Measurements from ENCODE around the gene CHCHD3. TPM values are rescaled to one million over a fixed set of nuclear protein-coding genes. Genes with fewer than 3 reads are reported as not detected.
A peak's percentile ranks its signal among the peaks of the same experiment; 100 is the strongest.

Gene CHCHD3
- total and polyA plus RNA-seq, 9 of the 15 experiments (the other 6 are each of a cell fraction or from before 2014, with no cell fraction given): 66.2 to 279 (median 204) TPM

GRCh38 chr7:133064082-133064820 is 17.6 kb downstream of the CHCHD3 start (continued):
- TF ChIP-seq, protein P1, sequence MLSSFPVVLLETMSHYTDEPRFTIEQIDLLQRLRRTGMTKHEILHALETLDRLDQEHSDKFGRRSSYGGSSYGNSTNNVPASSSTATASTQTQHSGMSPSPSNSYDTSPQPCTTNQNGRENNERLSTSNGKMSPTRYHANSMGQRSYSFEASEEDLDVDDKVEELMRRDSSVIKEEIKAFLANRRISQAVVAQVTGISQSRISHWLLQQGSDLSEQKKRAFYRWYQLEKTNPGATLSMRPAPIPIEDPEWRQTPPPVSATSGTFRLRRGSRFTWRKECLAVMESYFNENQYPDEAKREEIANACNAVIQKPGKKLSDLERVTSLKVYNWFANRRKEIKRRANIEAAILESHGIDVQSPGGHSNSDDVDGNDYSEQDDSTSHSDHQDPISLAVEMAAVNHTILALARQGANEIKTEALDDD (IDR thresholded peaks at IDR 0.05): peak; percentile 34; the same call in 1 of the 2 replicates
- no peak for TF ChIP-seq ETV5 (CRISPR knock-in tag; IDR thresholded peaks at IDR 0.05; ENCODE audit: low read depth)
- TF ChIP-seq NELFE (IDR thresholded peaks at IDR 0.05; ENCODE audit: insufficient read depth, insufficient read length): no peak
- TF ChIP-seq EP300 (IDR thresholded peaks at IDR 0.05; ENCODE audit: low read length): no peak
- TF ChIP-seq SAP30 (IDR thresholded peaks at IDR 0.05; ENCODE audit: borderline replicate concordance, insufficient read depth, low read depth, low read length, poor library complexity, severe bottlenecking): no peak
- no peak for TF ChIP-seq CEBPZ (IDR thresholded peaks at IDR 0.05; ENCODE audit: borderline replicate concordance, low read depth, low read length)
- TF ChIP-seq, protein P2, sequence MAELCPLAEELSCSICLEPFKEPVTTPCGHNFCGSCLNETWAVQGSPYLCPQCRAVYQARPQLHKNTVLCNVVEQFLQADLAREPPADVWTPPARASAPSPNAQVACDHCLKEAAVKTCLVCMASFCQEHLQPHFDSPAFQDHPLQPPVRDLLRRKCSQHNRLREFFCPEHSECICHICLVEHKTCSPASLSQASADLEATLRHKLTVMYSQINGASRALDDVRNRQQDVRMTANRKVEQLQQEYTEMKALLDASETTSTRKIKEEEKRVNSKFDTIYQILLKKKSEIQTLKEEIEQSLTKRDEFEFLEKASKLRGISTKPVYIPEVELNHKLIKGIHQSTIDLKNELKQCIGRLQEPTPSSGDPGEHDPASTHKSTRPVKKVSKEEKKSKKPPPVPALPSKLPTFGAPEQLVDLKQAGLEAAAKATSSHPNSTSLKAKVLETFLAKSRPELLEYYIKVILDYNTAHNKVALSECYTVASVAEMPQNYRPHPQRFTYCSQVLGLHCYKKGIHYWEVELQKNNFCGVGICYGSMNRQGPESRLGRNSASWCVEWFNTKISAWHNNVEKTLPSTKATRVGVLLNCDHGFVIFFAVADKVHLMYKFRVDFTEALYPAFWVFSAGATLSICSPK (IDR thresholded peaks at IDR 0.05; ENCODE audit: borderline replicate concordance): no peak
- no peak for TF ChIP-seq TAF9B (IDR thresholded peaks at IDR 0.05; ENCODE audit: partially characterized antibody)
- TF ChIP-seq ZNF668 (CRISPR knock-in tag; IDR thresholded peaks at IDR 0.05): no peak
- TF ChIP-seq ATF1 (CRISPR knock-in tag; IDR thresholded peaks at IDR 0.05): no peak
- TF ChIP-seq ATF1 (tag; IDR thresholded peaks at IDR 0.05): no peak
- peak; percentile 85 for TF ChIP-seq ZNF316 (IDR thresholded peaks at IDR 0.05)
- no peak for TF ChIP-seq SRF (CRISPR knock-in tag; IDR thresholded peaks at IDR 0.05)
- TF ChIP-seq, protein P3, sequence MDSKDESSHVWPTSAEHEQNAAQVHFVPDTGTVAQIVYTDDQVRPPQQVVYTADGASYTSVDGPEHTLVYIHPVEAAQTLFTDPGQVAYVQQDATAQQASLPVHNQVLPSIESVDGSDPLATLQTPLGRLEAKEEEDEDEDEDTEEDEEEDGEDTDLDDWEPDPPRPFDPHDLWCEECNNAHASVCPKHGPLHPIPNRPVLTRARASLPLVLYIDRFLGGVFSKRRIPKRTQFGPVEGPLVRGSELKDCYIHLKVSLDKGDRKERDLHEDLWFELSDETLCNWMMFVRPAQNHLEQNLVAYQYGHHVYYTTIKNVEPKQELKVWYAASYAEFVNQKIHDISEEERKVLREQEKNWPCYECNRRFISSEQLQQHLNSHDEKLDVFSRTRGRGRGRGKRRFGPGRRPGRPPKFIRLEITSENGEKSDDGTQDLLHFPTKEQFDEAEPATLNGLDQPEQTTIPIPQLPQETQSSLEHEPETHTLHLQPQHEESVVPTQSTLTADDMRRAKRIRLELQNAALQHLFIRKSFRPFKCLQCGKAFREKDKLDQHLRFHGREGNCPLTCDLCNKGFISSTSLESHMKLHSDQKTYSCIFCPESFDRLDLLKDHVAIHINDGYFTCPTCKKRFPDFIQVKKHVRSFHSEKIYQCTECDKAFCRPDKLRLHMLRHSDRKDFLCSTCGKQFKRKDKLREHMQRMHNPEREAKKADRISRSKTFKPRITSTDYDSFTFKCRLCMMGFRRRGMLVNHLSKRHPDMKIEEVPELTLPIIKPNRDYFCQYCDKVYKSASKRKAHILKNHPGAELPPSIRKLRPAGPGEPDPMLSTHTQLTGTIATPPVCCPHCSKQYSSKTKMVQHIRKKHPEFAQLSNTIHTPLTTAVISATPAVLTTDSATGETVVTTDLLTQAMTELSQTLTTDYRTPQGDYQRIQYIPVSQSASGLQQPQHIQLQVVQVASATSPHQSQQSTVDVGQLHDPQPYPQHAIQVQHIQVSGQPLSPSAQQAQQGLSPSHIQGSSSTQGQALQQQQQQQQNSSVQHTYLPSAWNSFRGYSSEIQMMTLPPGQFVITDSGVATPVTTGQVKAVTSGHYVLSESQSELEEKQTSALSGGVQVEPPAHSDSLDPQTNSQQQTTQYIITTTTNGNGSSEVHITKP (IDR thresholded peaks at IDR 0.05; ENCODE audit: partially characterized antibody): no peak
- no peak for TF ChIP-seq RBM25 (IDR thresholded peaks at IDR 0.05; ENCODE audit: low read depth, low read length, severe bottlenecking)
- no peak for TF ChIP-seq CREM (IDR thresholded peaks at IDR 0.05; ENCODE audit: low read depth)
- TF ChIP-seq, protein P4, sequence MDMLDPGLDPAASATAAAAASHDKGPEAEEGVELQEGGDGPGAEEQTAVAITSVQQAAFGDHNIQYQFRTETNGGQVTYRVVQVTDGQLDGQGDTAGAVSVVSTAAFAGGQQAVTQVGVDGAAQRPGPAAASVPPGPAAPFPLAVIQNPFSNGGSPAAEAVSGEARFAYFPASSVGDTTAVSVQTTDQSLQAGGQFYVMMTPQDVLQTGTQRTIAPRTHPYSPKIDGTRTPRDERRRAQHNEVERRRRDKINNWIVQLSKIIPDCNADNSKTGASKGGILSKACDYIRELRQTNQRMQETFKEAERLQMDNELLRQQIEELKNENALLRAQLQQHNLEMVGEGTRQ (CRISPR knock-in tag; IDR thresholded peaks at IDR 0.05): no peak

All from K562 (cell line).